ENCODE data around the gene GPR82.
"Not testable (repeated sequence)": the region's sequence is repeated elsewhere in the genome, so short reads cannot be mapped to it uniquely, and the experiment has no call there.

The GPR82 gene, protein sequence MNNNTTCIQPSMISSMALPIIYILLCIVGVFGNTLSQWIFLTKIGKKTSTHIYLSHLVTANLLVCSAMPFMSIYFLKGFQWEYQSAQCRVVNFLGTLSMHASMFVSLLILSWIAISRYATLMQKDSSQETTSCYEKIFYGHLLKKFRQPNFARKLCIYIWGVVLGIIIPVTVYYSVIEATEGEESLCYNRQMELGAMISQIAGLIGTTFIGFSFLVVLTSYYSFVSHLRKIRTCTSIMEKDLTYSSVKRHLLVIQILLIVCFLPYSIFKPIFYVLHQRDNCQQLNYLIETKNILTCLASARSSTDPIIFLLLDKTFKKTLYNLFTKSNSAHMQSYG

DNA sequence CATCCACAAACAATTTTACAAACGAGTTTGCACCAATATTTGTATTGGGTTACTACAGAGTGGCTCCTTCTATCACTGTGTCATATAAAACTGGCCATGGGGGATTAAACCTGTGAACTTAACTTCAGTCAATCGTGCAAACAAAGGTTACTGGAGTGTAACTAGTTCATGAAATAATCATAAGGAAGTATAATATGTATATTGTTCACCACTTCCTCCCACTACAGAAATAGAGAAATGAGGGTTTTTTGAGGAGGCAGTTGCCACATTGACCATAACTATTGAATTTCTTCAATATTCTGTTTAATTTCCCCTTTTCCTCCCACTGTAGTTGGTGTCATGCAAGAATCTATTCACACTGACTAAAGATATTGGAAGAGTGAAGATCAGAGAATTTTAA lies at the start of gene GPR82:
Gene GPR82, plus strand, starts transcription at position 356 of the 400 bp plus-strand sequence. CDS start 2,846 bp downstream, outside the sequence.
- no peak for DNase-seq

DNA sequence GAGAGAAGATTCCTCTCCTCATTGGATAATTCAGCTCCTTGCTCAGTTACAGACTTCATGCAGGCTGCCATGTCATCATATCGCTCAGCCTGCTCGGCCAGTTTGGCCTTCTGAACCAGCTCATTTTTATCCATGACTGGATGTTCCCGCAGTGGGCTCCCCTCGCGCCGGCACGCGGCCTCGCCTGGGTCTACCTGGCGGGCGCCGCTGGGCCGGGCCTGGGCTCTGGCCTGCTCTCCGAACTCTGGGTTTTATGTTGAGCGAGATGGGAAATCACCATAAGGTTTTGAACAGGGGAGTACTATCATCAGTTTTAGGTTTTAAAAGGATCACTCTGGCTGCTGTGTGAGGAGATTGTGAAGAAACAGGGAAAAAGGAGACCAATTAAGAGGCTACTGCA lies 47.6 kb upstream of the GPR82 start:
- not testable (repeated sequence) for DNase-seq

DNA sequence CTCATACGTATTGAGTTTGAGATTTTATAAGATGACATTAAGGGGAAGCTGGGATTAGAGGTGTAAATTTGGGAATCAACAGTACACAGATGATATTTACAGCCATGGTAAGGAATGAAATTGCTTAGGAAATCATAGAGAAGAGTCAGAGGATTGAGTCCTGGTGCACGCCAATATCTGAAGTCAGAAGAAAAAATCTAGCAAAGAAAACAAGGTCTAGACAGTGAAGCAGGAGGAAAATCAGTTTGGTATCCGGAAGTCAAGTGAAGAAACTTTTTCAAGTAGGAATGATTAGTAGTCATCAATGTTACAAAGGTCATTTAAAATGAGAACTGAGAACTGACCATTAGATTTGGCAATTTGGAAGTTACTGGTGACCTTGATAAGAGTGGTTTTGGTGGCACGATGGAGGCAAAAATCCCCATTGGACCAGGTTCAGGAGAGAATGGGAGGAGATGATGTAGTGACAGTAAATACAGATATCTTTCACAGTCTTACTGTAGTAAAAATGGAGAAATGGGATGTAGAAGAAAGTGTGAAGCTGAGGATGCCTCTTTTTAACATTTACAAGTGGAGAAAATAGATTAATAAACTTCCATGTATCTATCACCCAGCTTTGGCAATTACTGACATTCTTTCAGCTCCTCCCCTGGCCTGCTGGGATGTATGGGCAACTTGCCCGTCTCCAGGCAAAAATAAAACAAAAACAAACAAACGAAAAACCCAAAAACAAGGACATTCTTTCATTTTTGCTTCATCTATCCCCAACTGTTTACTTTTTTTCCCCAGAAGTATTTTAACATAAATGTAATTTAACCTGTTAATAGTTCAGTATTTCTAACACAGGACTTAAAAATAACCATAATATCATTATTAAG lies 46.6 kb upstream of the GPR82 start:
- no peak for DNase-seq

DNA sequence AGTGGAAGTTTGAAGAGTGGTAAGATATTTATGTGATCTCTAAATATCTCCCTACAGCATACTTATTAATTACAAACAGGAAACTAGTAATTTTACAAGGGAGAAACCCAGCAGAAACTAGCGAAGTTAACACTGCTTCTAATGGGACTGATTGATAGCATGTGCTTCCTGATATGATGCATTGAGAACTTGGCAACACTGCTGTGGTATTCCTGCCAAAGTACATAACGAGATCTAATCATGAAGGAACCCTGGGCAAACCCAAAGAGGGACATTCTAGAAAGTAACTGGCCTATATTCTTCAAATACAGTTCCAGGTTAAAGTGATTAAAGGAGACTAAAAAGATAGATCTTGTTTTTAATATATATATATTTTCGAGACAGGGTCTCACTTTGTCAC lies 39.8 kb upstream of the GPR82 start:
- no peak for DNase-seq

DNA sequence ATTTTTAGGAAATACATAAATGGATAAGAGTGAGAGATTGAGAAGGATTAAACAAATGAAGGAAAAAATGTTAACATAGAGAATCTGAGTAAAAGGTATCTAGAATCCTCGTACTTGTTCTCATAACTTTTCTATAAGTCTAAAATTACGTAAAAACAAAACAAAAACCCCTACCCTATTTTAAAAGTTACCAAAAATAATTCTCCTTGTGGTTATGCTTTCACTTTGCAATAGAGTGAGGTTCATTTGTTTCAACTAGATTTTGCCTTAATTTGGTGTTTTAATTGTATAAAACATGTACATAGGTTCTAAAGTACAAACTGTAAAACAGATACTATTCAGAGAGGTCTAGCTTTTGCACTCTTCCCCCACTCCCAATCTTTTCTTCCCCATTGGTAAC lies 39.0 kb upstream of the GPR82 start:
- DNase-seq, result no peak

DNA sequence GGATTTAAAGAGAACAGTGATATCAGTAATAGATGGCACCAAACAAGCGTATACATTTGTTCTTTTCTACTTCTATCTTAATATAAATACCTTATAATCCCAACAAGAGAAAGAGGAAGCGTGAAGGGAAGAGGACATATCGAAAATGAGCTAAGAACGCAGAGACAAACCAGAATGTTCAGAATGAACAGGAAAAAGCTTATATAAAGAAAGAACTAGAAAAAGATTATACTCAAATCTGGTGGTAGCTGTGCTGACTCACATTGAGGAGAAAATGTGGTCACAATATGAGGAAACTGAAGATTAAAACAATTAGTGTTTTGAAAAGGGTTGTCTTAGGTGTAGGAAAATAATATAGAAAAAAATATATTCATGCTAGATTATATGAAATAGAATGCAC lies 37.2 kb upstream of the GPR82 start:
- DNase-seq, result peak; percentile 37

DNA sequence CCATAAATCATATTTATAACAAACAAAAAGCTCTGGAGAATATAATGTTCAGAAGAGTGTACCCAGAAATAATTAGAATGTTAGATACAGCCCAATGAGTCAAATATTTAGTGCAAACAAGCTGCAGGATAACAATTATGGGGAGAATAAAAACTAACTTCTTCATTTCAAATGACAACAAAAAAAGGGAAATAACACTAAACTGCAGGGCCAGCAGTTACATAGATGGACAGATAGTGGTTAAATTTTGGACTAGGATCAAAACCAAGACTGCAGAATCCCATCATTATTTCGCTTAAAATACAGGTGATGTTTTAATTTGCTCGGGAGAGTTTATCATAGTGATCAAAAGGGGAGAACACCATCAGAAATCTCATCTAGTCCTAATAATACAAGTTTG lies 35.8 kb upstream of the GPR82 start:
- no peak for DNase-seq

DNA sequence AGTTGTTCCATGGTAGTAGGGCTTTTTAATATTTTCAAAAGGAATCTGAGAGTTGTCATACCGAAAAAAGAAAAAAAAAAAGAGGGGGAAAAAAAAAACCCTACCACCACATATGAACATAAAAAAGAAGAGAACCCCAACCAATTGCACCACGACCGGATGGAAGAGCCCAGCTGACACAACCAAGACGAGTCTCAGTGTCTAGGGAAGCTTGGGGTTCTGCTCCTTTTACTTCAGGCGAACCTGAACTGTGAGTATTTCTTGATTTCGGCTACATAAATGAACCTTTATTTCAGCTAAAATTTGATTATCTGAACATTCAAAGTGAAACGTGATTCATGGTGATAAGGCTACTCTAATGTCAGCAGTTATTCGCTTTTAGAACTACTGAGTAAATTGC lies 35.1 kb upstream of the GPR82 start, which contains the start of gene GPR34:
Gene GPR34, plus strand, starts transcription at position 139 of the 400 bp plus-strand sequence. CDS start 6,661 bp downstream, outside the sequence.
- DNase-seq, result peak; percentile 52

DNA sequence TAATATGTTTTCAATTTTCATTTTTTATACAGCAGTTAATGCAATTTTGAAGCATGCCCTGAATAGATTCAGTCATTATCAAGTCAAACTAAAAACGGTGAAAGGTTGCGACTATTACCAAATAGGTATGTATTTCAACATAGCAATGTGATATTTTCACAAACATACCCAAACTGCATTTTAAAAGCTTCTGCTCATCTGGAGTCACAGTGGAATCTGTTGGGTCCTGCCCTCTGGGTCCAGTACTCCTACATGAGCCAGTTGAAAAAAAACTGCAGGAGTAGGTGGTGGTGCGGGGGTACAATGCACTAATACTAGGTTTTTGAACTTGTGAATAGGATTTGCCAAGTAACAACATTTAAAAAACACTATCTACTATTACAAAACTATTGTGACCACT lies 34.3 kb upstream of the GPR82 start:
- no peak for DNase-seq

DNA sequence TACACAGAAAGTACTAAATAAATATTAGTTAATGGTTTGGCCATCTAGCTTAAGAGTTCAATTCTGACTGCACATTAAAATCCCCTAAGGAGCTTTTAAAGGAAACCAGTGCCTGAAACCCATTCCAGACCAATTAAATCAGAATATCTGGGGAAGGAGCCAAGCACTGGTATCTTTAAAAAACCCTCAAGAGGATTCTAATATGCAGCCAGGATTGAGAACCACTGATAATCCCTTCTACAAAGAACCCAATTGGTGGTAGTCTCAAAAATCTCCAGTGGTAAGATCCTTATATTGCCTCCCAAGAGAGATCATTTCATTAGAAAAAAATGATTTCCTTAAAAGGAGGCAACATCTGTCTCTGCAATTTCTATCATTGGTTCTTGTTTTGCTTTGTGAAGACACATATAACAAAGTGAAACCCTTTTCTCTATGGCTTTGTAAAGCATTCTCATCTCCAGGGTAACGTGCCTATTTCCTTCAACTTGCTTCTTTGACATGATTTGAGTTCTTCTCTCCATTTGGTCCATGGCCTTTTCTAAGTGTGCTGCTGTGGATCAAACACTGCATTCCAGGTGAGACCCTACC lies 31.7 kb upstream of the GPR82 start:
- no peak for DNase-seq

DNA sequence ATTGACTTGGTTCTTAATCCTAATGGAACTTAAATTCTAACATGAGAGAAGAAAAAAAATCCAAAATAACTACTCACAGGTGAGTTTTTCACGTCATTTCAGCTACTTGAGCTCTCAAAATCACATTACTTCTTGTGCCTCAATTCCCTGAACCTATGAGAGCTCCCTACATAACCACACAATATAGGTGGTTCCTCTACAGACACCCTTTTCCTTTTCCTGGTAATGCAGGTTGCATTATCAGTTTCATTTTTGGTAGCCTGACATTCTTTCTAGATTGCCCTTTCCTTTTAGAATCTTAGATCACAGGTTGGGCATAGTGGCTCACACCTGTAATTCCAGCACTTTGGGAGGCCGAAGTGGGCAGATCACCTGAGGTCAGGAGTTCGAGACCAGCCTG lies 31.0 kb upstream of the GPR82 start:
- DNase-seq, result peak; percentile 35

DNA sequence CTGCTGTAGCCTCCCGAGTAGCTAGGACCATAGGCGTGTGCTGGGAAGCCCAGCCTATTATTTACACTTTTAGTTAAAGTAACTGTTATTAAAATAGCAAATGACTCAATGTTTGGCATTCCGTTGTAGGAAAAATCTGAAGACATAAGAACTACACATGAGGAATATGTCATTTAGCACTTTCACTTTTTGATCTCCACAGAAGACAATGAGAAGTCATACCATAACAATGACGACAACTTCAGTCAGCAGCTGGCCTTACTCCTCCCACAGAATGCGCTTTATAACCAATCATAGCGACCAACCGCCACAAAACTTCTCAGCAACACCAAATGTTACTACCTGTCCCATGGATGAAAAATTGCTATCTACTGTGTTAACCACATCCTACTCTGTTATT lies 28.6 kb upstream of the GPR82 start:
- peak; percentile 54 for DNase-seq

DNA sequence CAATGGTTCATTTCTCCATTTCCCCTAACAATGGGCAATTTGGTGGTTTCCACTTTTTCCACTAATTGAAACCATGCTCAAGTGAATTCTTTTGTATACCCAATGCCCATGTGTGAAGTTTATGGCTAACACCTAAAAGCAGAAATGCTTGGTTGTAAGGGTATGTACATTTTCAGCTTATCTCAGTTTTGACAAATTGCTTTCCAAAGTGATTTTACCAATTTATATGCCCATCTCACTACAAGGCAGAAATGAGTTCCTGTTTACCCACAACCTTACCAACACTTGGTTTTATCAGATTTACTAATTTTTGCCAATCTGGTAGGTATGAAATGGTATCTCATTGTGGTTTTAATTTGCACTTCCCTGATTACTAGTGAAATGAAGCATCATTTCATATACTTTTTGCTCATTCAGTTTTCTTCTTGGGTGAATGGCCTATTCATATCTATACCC lies 20.4 kb upstream of the GPR82 start:
- peak; percentile 73 for DNase-seq

DNA sequence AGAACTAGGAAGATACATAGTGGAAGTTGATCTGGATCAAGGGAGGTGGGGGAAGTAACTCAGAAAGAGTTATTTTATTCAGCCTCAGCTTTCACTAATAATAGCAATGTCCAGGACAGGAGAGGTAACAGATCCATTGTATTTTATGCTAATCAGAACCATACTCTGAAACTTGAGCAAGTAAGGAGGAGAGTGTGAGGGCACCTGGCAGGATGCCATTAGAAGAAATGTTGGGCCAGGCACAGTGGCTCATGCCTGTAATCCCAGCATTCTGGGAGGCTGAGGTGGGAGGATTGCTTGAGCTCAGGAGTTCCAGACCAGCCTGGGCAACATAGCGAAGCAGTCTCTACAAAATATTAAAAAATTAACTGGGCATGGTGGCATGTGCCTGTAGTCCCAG lies 18.9 kb upstream of the GPR82 start:
- DNase-seq, result no peak

DNA sequence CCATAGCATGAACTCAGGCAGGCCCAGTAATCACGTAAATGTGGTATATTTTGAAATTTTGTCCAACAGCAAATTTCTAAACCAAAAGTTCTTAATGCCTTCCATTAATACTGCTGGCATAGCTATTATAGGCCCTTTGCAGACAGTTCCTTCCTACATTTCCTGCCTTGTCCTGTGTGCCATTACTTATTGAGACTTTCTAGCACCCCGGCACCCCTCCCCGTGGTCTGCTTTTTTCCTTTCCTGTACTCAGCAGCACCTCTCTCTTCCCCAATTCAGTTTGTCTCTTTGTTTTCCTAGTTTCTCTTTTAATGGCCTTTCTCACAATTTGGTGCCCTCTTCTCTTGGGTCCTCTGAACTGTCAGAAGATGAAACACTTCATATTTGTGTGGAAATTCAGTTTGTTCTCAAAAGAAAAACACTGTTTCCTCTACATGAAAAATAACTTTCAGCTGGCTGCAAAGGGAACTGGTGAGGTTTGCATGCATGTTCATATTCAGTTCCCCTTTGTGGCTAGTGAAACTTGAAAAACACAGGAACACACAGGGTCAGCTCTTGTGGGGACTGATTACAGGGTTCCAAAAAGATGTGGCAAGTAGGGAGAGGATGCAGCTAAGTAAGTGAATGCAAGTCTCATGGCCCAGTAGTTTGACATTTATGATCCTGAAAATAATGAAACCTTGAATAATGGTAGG lies 18.2 kb upstream of the GPR82 start:
- DNase-seq, result no peak

DNA sequence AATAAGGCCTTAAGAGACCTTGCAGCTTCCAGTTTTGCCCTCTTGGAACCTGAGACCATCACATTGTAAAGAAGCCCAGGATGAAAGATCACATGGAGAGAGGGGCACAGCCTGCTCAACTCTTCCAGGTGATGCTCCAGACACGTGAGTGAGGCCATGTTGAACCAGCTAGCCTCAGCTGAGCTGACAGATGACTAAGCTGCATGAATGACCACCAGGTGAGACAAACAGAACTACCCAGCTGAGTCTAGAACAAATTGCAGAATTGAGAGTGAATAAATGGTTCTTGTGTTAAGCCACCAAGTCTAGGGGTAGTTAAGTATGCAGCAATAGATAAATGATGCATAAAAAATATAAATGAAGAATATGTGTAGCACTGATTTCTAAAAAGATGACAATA lies 16.8 kb upstream of the GPR82 start:
- DNase-seq, result no peak

DNA sequence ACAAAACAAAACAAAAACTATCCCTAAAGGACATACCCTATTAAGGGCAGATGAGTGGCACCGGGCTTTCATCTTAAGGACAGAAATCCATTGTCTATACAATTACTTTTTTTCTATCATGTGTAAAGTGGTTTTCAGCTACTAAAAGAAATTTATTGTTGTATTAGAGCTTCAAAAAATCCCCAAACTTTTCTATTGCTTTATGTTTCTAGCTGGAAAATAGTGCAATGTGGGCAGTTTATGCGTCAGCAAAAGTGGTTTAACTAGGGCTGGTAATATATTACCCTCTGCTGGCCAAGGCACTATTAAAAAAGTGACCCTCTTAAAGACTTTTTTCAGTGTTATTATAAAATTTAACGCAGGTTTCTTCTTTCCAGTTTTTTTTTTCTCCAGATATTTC lies 15.5 kb upstream of the GPR82 start:
- no peak for DNase-seq

DNA sequence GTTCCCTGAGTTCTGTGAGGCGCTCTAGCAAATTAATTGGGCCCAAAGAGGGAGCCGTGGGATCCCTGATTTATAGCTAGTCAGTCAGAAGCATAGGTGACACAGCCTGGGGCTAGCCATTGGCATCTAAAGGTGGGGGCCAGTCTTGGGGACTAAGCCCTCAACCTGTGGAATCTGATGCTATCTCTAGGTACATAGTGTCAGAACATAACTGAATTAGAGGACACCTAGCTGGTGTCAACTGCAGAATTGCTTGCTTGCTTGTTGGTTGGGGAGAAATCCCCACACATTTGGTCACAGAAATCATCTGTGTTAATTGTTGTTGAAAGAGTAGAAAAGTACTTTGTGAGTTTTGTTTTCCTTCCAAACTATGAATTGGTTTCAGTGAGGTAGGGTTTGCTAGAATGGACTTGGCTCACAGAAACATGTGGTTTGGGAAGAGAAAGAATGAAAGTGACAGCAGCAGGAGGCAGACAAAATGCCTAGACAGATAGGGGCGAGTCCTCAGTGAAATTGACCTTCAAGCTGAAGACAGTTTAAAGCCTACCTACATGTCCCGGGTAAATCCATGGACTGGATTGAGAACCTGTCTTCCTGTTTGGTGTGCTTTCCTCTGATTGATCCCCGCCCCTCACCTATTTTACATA lies 12.8 kb upstream of the GPR82 start:
- DNase-seq, result no peak

DNA sequence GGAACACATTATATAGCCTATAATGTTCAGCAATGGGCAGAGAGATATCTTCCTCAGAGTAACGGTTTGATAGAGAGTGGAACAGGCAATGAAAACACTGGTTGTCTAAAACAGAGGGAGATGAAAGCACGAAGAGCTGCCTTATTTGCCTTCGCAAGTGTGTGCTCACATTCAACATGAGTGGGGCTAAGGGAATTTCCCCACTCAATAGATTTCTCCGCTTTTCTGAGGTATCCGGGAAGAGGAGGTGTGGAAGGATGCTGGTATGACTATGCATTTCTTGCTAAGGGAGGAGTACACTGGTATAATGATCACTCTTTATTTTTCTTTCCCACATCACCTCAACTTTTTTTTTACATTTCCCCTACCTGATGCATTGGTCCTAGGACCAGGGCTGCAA lies 7.8 kb upstream of the GPR82 start:
- peak; percentile 61 for DNase-seq

DNA sequence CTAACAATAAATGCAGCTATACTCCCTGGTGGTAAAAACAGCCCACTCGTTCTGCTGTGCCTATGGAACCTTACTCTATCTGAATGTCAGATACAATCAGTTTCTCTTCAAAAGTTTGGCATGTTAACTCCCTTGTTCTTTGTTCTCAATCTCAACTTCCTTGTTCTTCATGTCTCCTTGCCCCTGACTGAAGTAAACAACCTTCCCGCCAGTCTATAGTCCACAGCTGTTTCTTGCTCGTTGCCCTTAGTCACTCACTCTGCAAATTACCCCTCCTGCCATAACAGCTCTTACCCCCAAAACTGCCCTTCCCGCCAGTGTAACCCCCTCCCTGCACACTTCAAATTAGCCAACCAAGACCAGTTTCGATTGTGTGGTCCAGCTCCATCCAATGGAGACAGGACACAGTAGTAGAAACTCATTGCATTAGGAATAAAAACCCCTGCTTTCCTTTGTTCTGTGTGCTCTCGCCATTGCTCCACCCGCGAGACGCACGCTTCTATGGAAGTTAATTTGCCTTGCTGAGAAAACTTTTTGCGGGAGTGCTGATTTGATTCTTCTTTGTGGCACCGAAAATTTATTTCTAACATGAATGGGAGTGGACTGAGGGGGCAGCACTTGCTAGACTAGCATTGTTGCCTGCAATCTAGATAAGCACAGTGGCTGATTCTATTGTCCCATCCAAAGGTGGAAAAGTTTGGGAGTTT lies 7.1 kb upstream of the GPR82 start:
- no peak for DNase-seq

DNA sequence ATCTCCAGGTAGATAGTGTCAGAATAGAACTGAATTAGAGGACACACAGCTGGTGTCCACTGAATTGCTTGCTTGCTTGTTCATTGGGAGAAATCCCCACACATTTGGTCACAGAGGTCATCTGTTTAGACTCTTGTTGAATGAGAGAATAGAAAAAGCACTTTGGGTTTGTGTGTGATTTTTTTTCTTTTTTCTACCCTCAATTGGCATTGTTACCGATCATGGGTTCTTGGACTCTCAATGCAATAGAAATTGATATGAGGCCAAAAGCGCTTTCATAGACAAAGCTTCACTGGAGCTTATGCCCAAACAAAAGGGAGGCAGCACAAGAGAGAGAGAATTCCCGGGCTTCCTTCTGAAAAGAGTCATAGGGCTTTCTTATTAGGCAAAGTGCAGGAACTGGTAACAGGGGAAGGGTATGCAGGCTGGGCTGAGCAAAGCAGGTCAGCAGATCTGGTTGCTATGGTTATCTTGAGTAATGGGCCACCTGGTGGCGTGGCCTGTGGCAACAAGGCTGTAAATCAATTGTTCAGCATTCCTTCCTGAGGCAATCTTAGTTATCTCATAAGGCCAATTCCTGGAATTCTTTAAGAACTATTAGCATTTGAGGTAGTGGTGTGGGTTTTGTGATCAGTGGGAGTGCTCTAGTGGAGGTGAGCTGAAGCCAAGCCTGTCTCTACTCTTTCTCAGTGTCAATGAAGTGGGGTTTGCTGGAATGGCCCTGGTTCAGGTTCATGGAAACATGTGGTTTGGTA lies 5.3 kb upstream of the GPR82 start:
- DNase-seq, result no peak

Data from activated CD4-positive, alpha-beta T cell treated with anti-CD3 and anti-CD28 coated beads, Interleukin-10, Interleukin-2, amounts not matched to agents 100 ng/mL and 50 ng/mL, durations not matched to agents 16 hours and 8 hours (primary cell).